GM12874 (cell line): Measurements from ENCODE around the gene RABGAP1L.

Source experiments
- TF ChIP-seq, protein P1 (sequence below): IDR thresholded peaks from 2 replicates; pipeline ENCODE4 v1.5.1; 2011; ENCODE audit warnings: low read depth, mild to moderate bottlenecking, control low read depth, low read length, moderate library complexity; ENCODE audit not compliant: insufficient read depth

The RABGAP1L gene

DNA sequence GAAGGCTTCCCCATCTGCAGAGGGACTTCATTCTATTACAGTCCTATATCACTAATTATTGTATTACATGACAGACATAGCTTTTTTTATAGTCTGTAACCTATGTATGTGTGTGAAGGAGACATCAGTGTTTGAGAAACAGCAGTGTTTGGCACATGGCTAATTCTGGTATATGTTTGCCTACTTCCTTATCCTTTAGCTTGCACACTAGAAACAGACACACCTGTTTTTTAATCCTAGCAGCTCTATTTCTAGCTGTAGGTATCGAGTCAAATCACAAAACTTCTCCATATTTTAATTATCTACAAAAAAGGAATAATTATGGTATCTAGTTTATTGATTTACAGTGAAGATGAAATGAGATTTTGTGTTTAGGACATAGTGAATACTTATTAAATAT is 711.0 kb downstream of the RABGAP1L start:
- TF ChIP-seq, protein P1, sequence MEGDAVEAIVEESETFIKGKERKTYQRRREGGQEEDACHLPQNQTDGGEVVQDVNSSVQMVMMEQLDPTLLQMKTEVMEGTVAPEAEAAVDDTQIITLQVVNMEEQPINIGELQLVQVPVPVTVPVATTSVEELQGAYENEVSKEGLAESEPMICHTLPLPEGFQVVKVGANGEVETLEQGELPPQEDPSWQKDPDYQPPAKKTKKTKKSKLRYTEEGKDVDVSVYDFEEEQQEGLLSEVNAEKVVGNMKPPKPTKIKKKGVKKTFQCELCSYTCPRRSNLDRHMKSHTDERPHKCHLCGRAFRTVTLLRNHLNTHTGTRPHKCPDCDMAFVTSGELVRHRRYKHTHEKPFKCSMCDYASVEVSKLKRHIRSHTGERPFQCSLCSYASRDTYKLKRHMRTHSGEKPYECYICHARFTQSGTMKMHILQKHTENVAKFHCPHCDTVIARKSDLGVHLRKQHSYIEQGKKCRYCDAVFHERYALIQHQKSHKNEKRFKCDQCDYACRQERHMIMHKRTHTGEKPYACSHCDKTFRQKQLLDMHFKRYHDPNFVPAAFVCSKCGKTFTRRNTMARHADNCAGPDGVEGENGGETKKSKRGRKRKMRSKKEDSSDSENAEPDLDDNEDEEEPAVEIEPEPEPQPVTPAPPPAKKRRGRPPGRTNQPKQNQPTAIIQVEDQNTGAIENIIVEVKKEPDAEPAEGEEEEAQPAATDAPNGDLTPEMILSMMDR: no peak

DNA sequence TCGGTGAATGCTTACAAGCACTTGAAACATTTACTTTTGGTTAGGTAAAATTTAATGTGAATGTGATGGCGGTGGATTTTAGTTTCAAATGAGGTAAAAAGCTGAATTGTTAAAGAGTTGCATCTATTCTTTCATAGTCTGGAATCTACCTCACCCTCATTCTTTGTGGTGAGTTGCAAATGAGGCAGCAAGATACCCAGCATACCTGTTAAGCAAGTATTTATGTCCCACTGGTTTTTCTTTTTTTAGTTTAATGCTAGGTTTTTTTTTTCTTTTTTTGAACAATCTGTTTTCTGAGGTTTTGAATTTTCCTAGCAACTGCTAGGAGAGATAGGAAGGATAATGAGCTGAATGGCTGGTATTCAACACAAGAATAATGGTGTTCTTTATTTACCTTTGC is 712.6 kb downstream of the RABGAP1L start:
- TF ChIP-seq, protein P1: no peak

DNA sequence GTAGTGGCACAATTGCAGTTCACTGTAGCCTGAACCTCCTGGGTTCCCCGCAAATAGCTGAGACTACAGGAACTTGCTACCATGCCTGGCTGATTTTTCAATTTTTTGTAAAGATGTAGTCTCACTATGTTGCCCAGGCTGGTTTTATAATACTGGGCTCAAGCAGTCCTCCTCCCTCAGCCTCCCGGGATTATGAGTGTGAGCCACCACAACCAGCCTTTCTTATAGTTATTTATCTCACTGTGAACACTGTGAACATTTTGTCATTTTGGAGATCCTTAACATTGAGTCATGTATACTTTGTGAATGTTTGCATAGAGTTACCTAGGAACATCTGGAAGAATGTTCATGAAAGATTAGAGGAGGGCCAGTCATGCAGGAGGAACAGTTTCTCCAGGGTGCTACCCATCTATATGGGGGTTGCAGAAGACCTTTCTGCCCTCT is 713.3 kb downstream of the RABGAP1L start:
- TF ChIP-seq, protein P1: no peak

DNA sequence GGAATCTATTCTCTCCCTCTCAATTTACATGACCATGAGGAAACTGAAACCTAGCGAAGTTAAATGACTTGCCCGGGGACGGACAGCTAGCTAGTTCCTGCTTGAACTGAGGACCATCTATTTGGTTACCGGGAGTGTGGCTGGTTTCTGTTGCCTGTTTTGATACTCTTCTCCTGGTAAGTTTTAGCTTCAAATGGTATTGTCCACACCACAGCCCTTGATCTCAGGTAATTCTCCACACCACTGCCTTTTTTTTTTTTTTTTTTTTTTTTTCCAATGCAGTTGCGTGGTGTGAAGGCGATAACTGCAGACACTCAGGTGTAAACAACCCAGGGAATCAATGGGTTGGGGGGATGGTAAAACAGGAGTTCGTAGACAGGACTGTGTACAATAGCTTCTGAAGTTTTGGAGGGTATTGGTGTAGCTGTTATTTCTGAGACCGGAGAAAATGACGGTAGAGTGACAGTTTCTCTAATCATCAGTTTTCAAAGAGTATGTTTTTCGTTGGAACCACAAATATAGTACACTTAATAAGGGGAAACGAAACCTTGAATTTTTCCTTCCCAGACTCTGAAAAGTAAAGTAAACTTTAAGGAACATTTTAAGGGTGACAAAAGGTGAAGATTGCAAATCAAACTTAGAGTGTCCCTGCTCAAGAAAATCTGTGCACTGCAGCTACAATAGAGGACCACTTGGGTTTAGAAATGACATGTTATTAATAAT is 715.2 kb downstream of the RABGAP1L start:
- TF ChIP-seq, protein P1: no peak

DNA sequence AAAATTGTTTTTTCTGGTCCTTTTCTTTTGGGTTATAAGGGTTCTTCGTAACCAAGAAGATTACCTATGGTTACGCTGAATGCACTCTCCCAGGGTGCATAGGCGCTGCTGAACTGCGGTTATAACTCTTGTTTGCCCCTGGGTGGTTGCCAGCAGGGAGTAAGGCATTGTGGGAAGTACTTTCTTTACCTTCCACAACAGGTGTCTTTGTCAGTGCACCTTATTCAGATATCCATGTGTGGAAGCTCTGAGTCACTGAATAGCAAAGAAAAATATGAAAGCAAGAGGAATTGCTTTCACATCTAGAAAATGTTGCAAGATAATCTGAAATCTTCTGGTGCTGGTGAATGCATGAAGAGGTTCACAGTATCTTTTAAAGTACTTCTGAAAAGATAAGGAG is 716.0 kb downstream of the RABGAP1L start:
- TF ChIP-seq, protein P1: no peak

DNA sequence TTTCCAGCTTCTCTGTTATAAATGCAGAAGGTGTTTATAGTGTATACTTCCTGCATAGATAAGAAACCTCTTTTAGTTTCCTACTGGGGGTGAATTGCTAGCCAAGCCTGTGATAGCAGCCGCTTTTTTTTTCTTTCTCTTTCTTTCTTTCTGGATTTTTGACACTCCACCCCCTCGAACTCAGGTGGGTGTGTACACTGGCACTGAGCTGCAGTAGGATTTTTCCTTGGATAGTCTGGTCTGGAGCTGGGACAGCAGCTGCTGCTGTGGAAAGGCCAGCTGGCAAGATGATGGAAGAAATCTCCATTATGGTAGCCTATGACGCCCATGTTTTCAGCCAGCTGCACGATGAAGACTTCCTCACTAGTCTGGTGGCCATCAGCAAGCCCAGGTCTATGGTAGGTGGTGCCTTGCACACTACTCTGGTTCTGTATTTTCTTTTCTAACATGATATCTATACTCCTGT is 717.9 kb downstream of the RABGAP1L start:
- TF ChIP-seq, protein P1: no peak

DNA sequence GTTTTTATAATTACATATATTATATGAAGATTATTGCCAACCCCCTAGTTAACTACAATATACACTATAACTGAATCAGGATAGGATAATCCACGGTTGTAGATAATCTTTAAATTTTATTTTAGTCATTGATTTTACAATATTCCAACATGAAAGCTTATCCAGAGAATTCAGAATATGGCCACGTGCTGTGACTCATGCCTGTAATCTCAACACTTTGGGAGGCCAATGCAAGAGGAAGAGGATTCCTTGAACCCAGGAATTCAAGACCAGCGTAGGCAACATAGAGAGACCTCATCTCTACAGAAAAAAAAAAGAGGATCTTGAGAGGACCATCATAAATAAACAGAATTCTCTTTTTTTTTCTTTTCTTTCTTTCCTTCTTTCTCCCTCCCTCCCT is 720.9 kb downstream of the RABGAP1L start:
- TF ChIP-seq, protein P1: no peak
